Measurements from ENCODE around the gene SULT1A1. TPM values are rescaled to one million over a fixed set of nuclear protein-coding genes. Genes with fewer than 3 reads are reported as not detected.
"Not testable (repeated sequence)": the region's sequence is repeated elsewhere in the genome, so short reads cannot be mapped to it uniquely, and the experiment has no call there.

SULT1A1 gene
- total RNA-seq, 2 experiments from 2014 or later: 11.1 to 11.3 TPM

GRCh38 chr16:28616224-28616577, 6.4 kb upstream of the SULT1A1 start:
- H3K4me3 Mint-ChIP-seq; DNase-seq; H3K9me3 Mint-ChIP-seq; POLR2A ChIA-PET; H3K27me3 Mint-ChIP-seq; H3K4me1 Mint-ChIP-seq; H3K36me3 Mint-ChIP-seq (ENCODE audit: low read depth); H3K27ac Mint-ChIP-seq: not testable (repeated sequence)
- CTCF ChIA-PET: interaction anchor here (0.6 kb wide), 1 partner anchor 9 kb away, joined by 4 read pairs; no protein-coding TSS in a partner anchor

- CTCF ChIA-PET: interaction anchor here (0.6 kb wide), 1 partner anchor 10 kb away, joined by 4 read pairs; no protein-coding TSS in a partner anchor
- H3K36me3 Mint-ChIP-seq (ENCODE audit: low read depth); H3K9me3 Mint-ChIP-seq; H3K27me3 Mint-ChIP-seq; H3K4me3 Mint-ChIP-seq; POLR2A ChIA-PET; H3K27ac Mint-ChIP-seq; H3K4me1 Mint-ChIP-seq: not testable (repeated sequence)
- peak; percentile 38 for DNase-seq
Measured at GRCh38 chr16:28615486-28616223, 5.8 kb upstream of the SULT1A1 start.

GRCh38 chr16:28614561-28614960, 4.7 kb upstream of the SULT1A1 start:
- H3K4me1 Mint-ChIP-seq: peaks cover 17% of the 10 kb centered on the region
- CTCF ChIA-PET; H3K36me3 Mint-ChIP-seq (ENCODE audit: low read depth); H3K27me3 Mint-ChIP-seq; H3K27ac Mint-ChIP-seq; DNase-seq; H3K4me3 Mint-ChIP-seq; H3K9me3 Mint-ChIP-seq; POLR2A ChIA-PET: not testable (repeated sequence)

- POLR2A ChIA-PET; H3K36me3 Mint-ChIP-seq (ENCODE audit: low read depth); CTCF ChIA-PET; H3K4me3 Mint-ChIP-seq; H3K27ac Mint-ChIP-seq; DNase-seq; H3K9me3 Mint-ChIP-seq; H3K27me3 Mint-ChIP-seq: not testable (repeated sequence)
- peaks cover 22% of the 10 kb centered on the region for H3K4me1 Mint-ChIP-seq
Measured at GRCh38 chr16:28613912-28614311, 4.1 kb upstream of the SULT1A1 start.

- POLR2A ChIA-PET; H3K9me3 Mint-ChIP-seq; H3K27ac Mint-ChIP-seq; H3K27me3 Mint-ChIP-seq; CTCF ChIA-PET; H3K36me3 Mint-ChIP-seq (ENCODE audit: low read depth); H3K4me3 Mint-ChIP-seq; DNase-seq: not testable (repeated sequence)
- peaks cover 22% of the 10 kb centered on the region for H3K4me1 Mint-ChIP-seq
Measured at GRCh38 chr16:28612359-28613280, 2.8 kb upstream of the SULT1A1 start.

- no peaks in the 10 kb centered on the region for H3K27me3 Mint-ChIP-seq
- H3K9me3 Mint-ChIP-seq: no peaks in the 10 kb centered on the region
- POLR2A ChIA-PET: no interaction called here
- H3K4me1 Mint-ChIP-seq: peaks cover 20% of the 10 kb centered on the region
- no peak for DNase-seq
- CTCF ChIA-PET: interaction anchor here (1.2 to 1.6 kb wide), 4 partner anchors 10 to 333 kb away, joined by 3 to 8 read pairs (median 4); no protein-coding TSS in a partner anchor
- no peak overlapping the region for H3K4me3 Mint-ChIP-seq
- no peaks in the 10 kb centered on the region for H3K36me3 Mint-ChIP-seq (ENCODE audit: low read depth)
- H3K27ac Mint-ChIP-seq: peak overlapping the region; percentile 62
Measured at GRCh38 chr16:28610595-28611191, 849 bp upstream of the SULT1A1 start.

- H3K9me3 Mint-ChIP-seq; H3K4me3 Mint-ChIP-seq; DNase-seq; POLR2A ChIA-PET; H3K36me3 Mint-ChIP-seq (ENCODE audit: low read depth); H3K27me3 Mint-ChIP-seq: not testable (repeated sequence)
- H3K27ac Mint-ChIP-seq: peak overlapping the region; percentile 77
- H3K4me1 Mint-ChIP-seq: peaks cover 20% of the 10 kb centered on the region
- CTCF ChIA-PET: interaction anchor here (0.9 to 1.5 kb wide), 4 partner anchors 11 to 332 kb away, joined by 3 to 8 read pairs (median 3); no protein-coding TSS in a partner anchor
Measured at GRCh38 chr16:28608867-28609596, 812 bp downstream of the SULT1A1 start.

- H3K4me3 Mint-ChIP-seq; H3K27me3 Mint-ChIP-seq; DNase-seq; H3K9me3 Mint-ChIP-seq; H3K36me3 Mint-ChIP-seq (ENCODE audit: low read depth); POLR2A ChIA-PET; CTCF ChIA-PET; H3K27ac Mint-ChIP-seq: not testable (repeated sequence)
- H3K4me1 Mint-ChIP-seq: peaks cover 20% of the 10 kb centered on the region
Measured at GRCh38 chr16:28608496-28608808, 1.4 kb downstream of the SULT1A1 start.

- DNase-seq; POLR2A ChIA-PET; H3K9me3 Mint-ChIP-seq; H3K27ac Mint-ChIP-seq; H3K4me3 Mint-ChIP-seq; H3K27me3 Mint-ChIP-seq; H3K36me3 Mint-ChIP-seq (ENCODE audit: low read depth): not testable (repeated sequence)
- H3K4me1 Mint-ChIP-seq: peaks cover 20% of the 10 kb centered on the region
- CTCF ChIA-PET: interaction anchor here (1.0 kb wide), 1 partner anchor 11 kb away, joined by 3 read pairs; the partner anchor contains the start of gene SULT1A2
Measured at GRCh38 chr16:28607681-28608495, 2.0 kb downstream of the SULT1A1 start.

GRCh38 chr16:28607116-28607623, 2.7 kb downstream of the SULT1A1 start:
- ChIA-PET POLR2A (no interaction called here), CTCF (interaction anchor here (1.0 kb wide), 1 partner anchor 10 kb away, joined by 3 read pairs; the partner anchor contains the start of gene SULT1A2)
- Mint-ChIP-seq H3K27ac (no peak overlapping the region), H3K4me3 (no peak overlapping the region), H3K27me3 (no peaks in the 10 kb centered on the region), H3K36me3 (ENCODE audit: low read depth) (no peaks in the 10 kb centered on the region), H3K4me1 (peaks cover 20% of the 10 kb centered on the region), H3K9me3 (no peaks in the 10 kb centered on the region)
- DNase-seq: no peak

- Mint-ChIP-seq H3K9me3 (no peaks in the 10 kb centered on the region), H3K27ac (peak overlapping the region; percentile 41), H3K27me3 (no peaks in the 10 kb centered on the region), H3K36me3 (ENCODE audit: low read depth) (no peaks in the 10 kb centered on the region), H3K4me3 (no peak overlapping the region), H3K4me1 (peaks cover 20% of the 10 kb centered on the region)
- DNase-seq: no peak
- CTCF ChIA-PET: interaction anchor here (1.0 kb wide), 1 partner anchor 10 kb away, joined by 3 read pairs; the partner anchor contains the start of gene SULT1A2
- POLR2A ChIA-PET: no interaction called here
Measured at GRCh38 chr16:28606291-28607115, 3.3 kb downstream of the SULT1A1 start.
